Measurements from ENCODE around the gene ENOX1.

ENOX1 gene

GRCh38 chr13:43487461-43487860 lies 299.3 kb downstream of the ENOX1 start:
- no peak for DNase-seq (ENCODE audit: low read depth in 2 of 2)

GRCh38 chr13:43484432-43485225 lies 302.1 kb downstream of the ENOX1 start:
- DNase-seq (ENCODE audit: low read depth in 2 of 2) = no peak

GRCh38 chr13:43483930-43484329 lies 302.8 kb downstream of the ENOX1 start:
- DNase-seq (ENCODE audit: low read depth in 2 of 2) = no peak

GRCh38 chr13:43482641-43483040 lies 304.1 kb downstream of the ENOX1 start:
- DNase-seq (ENCODE audit: low read depth in 2 of 2) = no peak

- no peak for DNase-seq (ENCODE audit: low read depth in 2 of 2)
Observed at GRCh38 chr13:43482026-43482425, 304.7 kb downstream of the ENOX1 start.

- DNase-seq (ENCODE audit: low read depth in 2 of 2) = no peak
Observed at GRCh38 chr13:43478902-43479301, 307.9 kb downstream of the ENOX1 start.

GRCh38 chr13:43478211-43478610 lies 308.6 kb downstream of the ENOX1 start:
- no peak for DNase-seq (ENCODE audit: low read depth in 2 of 2)

GRCh38 chr13:43475140-43475539 lies 311.6 kb downstream of the ENOX1 start:
- DNase-seq (ENCODE audit: low read depth in 2 of 2) = no peak

- no peak for DNase-seq (ENCODE audit: low read depth in 2 of 2)
Observed at GRCh38 chr13:43473437-43473836, 313.3 kb downstream of the ENOX1 start.

GRCh38 chr13:43472980-43473379 lies 313.8 kb downstream of the ENOX1 start:
- DNase-seq (ENCODE audit: low read depth in 2 of 2) = no peak

- no peak for DNase-seq (ENCODE audit: low read depth in 2 of 2)
Observed at GRCh38 chr13:43472339-43472738, 314.4 kb downstream of the ENOX1 start.

GRCh38 chr13:43470610-43471009 lies 316.2 kb downstream of the ENOX1 start:
- DNase-seq (ENCODE audit: low read depth in 2 of 2) = no peak

GRCh38 chr13:43469791-43470190 lies 317.0 kb downstream of the ENOX1 start:
- DNase-seq (ENCODE audit: low read depth in 2 of 2) = no peak

GRCh38 chr13:43464578-43465264 lies 322.1 kb downstream of the ENOX1 start:
- no peak for DNase-seq (ENCODE audit: low read depth in 2 of 2)

- DNase-seq (ENCODE audit: low read depth in 2 of 2) = no peak
Observed at GRCh38 chr13:43448605-43449336, 338.0 kb downstream of the ENOX1 start.

GRCh38 chr13:43446126-43446525 lies 340.6 kb downstream of the ENOX1 start:
- no peak for DNase-seq (ENCODE audit: low read depth in 2 of 2)

GRCh38 chr13:43445668-43446067 lies 341.1 kb downstream of the ENOX1 start:
- DNase-seq (ENCODE audit: low read depth in 2 of 2) = no peak

GRCh38 chr13:43444081-43444480 lies 342.7 kb downstream of the ENOX1 start:
- no peak for DNase-seq (ENCODE audit: low read depth in 2 of 2)

GRCh38 chr13:43441899-43442499 lies 344.8 kb downstream of the ENOX1 start:
- DNase-seq (ENCODE audit: low read depth in 2 of 2) = no peak

- DNase-seq (ENCODE audit: low read depth in 2 of 2) = no peak
Observed at GRCh38 chr13:43441464-43441863, 345.3 kb downstream of the ENOX1 start.

- no peak for DNase-seq (ENCODE audit: low read depth in 2 of 2)
Observed at GRCh38 chr13:43434191-43434590, 352.6 kb downstream of the ENOX1 start.

- no peak for DNase-seq (ENCODE audit: low read depth in 2 of 2)
Observed at GRCh38 chr13:43433691-43434141, 353.1 kb downstream of the ENOX1 start.
